ENCODE data around the gene KCNMA1. TPM values are rescaled to one million over a fixed set of nuclear protein-coding genes. Genes with fewer than 3 reads are reported as not detected.

KCNMA1 gene
- total RNA-seq, 3 donors from 2014 or later, result 13.6 to 37.8 (median 15.1) TPM

- TF ChIP-seq POLR2A (IDR thresholded peaks at IDR 0.05), result no peak
- no peak for TF ChIP-seq POLR2AphosphoS5 (IDR thresholded peaks at IDR 0.05)
- TF ChIP-seq CTCF (IDR thresholded peaks at IDR 0.05), result no peak
- Histone ChIP-seq H3K4me3 (no peak overlapping the region), H3K27me3 (no peaks in the 10 kb centered on the region), H3K4me1 (no peaks in the 10 kb centered on the region), H3K27ac (no peak overlapping the region), H3K36me3 (no peaks in the 10 kb centered on the region), H3K9me3 (no peaks in the 10 kb centered on the region)
- intact Hi-C loops (cut with DNase I; ENCODE audit: low total_unique reads), result no loop called here
- no peak for DNase-seq (ENCODE audit: low spot score in 2 of 2)
Observed at GRCh38 chr10:76899490-76899889, 738.1 kb downstream of the KCNMA1 start.

- H3K27ac ChIP-seq, result no peak overlapping the region
- intact Hi-C loops (cut with DNase I; ENCODE audit: low total_unique reads), result no loop called here
Observed at GRCh38 chr10:76892766-76893479, 744.7 kb downstream of the KCNMA1 start.

GRCh38 chr10:76887223-76888010, 750.2 kb downstream of the KCNMA1 start:
- Histone ChIP-seq H3K27ac (no peak overlapping the region), H3K9me3 (no peaks in the 10 kb centered on the region), H3K4me1 (no peaks in the 10 kb centered on the region), H3K27me3 (no peaks in the 10 kb centered on the region), H3K36me3 (no peaks in the 10 kb centered on the region), H3K4me3 (no peak overlapping the region)
- DNase-seq (ENCODE audit: low spot score in 2 of 2), result no peak
- intact Hi-C loops (cut with DNase I; ENCODE audit: low total_unique reads), result no loop called here
- no peak for TF ChIP-seq POLR2A (IDR thresholded peaks at IDR 0.05)
- TF ChIP-seq POLR2AphosphoS5 (IDR thresholded peaks at IDR 0.05), result no peak
- no peak for TF ChIP-seq CTCF (IDR thresholded peaks at IDR 0.05)

More at GRCh38 chr10:76892766-76893479, 744.7 kb downstream of the KCNMA1 start:
- H3K4me1 ChIP-seq, result no peaks in the 10 kb centered on the region
- no peak overlapping the region for H3K4me3 ChIP-seq
- DNase-seq (ENCODE audit: low spot score in 2 of 2), result no peak
- H3K27me3 ChIP-seq, result no peaks in the 10 kb centered on the region
- H3K36me3 ChIP-seq, result no peaks in the 10 kb centered on the region
- TF ChIP-seq POLR2AphosphoS5 (IDR thresholded peaks at IDR 0.05) (no peak), POLR2A (IDR thresholded peaks at IDR 0.05) (no peak), CTCF (IDR thresholded peaks at IDR 0.05) (no peak)
- H3K9me3 ChIP-seq, result no peaks in the 10 kb centered on the region

- no peak overlapping the region for H3K27ac ChIP-seq
- no peaks in the 10 kb centered on the region for H3K36me3 ChIP-seq
- no peaks in the 10 kb centered on the region for H3K9me3 ChIP-seq
- no peak for TF ChIP-seq POLR2AphosphoS5 (IDR thresholded peaks at IDR 0.05)
- TF ChIP-seq POLR2A (IDR thresholded peaks at IDR 0.05), result no peak
- no peak for TF ChIP-seq CTCF (IDR thresholded peaks at IDR 0.05)
- H3K27me3 ChIP-seq, result no peaks in the 10 kb centered on the region
- intact Hi-C loops (cut with DNase I; ENCODE audit: low total_unique reads), result no loop called here
- no peaks in the 10 kb centered on the region for H3K4me1 ChIP-seq
- no peak for DNase-seq (ENCODE audit: low spot score in 2 of 2)
- no peak overlapping the region for H3K4me3 ChIP-seq
Observed at GRCh38 chr10:76885816-76886215, 751.8 kb downstream of the KCNMA1 start.

GRCh38 chr10:76884673-76885275, 752.8 kb downstream of the KCNMA1 start:
- H3K27ac ChIP-seq, result no peak overlapping the region
- no peak overlapping the region for H3K4me3 ChIP-seq
- H3K9me3 ChIP-seq, result no peaks in the 10 kb centered on the region
- DNase-seq (ENCODE audit: low spot score in 2 of 2), result no peak
- H3K27me3 ChIP-seq, result no peaks in the 10 kb centered on the region
- intact Hi-C loops (cut with DNase I; ENCODE audit: low total_unique reads), result no loop called here
- H3K4me1 ChIP-seq, result no peaks in the 10 kb centered on the region
- TF ChIP-seq CTCF (IDR thresholded peaks at IDR 0.05) (no peak), POLR2A (IDR thresholded peaks at IDR 0.05) (no peak), POLR2AphosphoS5 (IDR thresholded peaks at IDR 0.05) (no peak)
- H3K36me3 ChIP-seq, result no peaks in the 10 kb centered on the region
